B cell (primary cell): ENCODE results near the gene CYP3A5. TPM values are rescaled to one million over a fixed set of nuclear protein-coding genes. Genes with fewer than 3 reads are reported as not detected.

Experiments
- ATAC-seq: fragments of 200-7000 bp; cut with Tn5 transposase; one replicate; pipeline ENCODE4 v1.10.0; 2021; ENCODE audit warnings: low read depth, mild to moderate bottlenecking, moderate number of reproducible peaks, moderate library complexity
- CTCF ChIA-PET: fragments of 350-600 bp; sonication (Branson Sonifier 250); formaldehyde crosslinking; loops from one replicate; lab custom pipeline; 2021; ENCODE audit warnings: antibody characterized with exemption, inconsistent platforms; lab: Charles Lee
- POLR2A ChIA-PET: fragments of 350-600 bp; sonication (Branson Sonifier 250); formaldehyde crosslinking; loops from one replicate; lab custom pipeline; 2021; ENCODE audit warnings: antibody characterized with exemption; lab: Charles Lee
- DNase-seq: peaks from one replicate; pipeline ENCODE4 v3.0.0; 2013
- H2AFZ ChIP-seq: 2 replicates; pipeline ENCODE4 v1.6.1; 2012; ENCODE audit warnings: mild to moderate bottlenecking, low read depth, low read length; ENCODE audit not compliant: insufficient read depth, poor library complexity, severe bottlenecking
- H3K27ac ChIP-seq, 2 donors: 1 replicate in 1 of 2; 2 replicates in 1 of 2; pipeline ENCODE4 v1.5.1; 2012 to 2013; ENCODE audit warnings: low read length in 2 of 2, mild to moderate bottlenecking in 2 of 2, moderate library complexity in 1 of 2
- H3K27me3 ChIP-seq, 4 experiments: fragments of 200-600 bp in 1 of 4; sonication (generic) in 1 of 4; replicated peaks in 1 of 4; 1 replicate in 2 of 4; 2 replicates in 2 of 4; pipeline versions ENCODE4 v1.6.1 to v1.7.0; 2013 to 2016; ENCODE audit warnings: low read length in 3 of 4, mild to moderate bottlenecking in 2 of 4, mixed read lengths in 1 of 4, moderate library complexity in 1 of 4; ENCODE audit not compliant: insufficient read depth in 4 of 4, control insufficient read depth in 3 of 4; ENCODE audit errors: control extremely low read depth in 1 of 4
- H3K36me3 ChIP-seq, 2 experiments: replicated peaks in 1 of 2; 1 replicate in 1 of 2; 2 replicates in 1 of 2; pipeline versions ENCODE4 v1.6.1 to v1.7.1; 2013; ENCODE audit warnings: low read length in 1 of 2; ENCODE audit not compliant: insufficient read depth in 2 of 2, control insufficient read depth in 1 of 2; ENCODE audit errors: control extremely low read depth in 1 of 2, extremely low read depth in 1 of 2
- H3K4me1 ChIP-seq, 2 donors: fragments of 200-600 bp in 1 of 2; sonication (generic) in 1 of 2; 1 replicate in 1 of 2; 2 replicates in 1 of 2; pipeline versions ENCODE4 v1.5.1 to v1.6.1; 2013 to 2017; ENCODE audit warnings: low read length in 2 of 2; ENCODE audit not compliant: control insufficient read depth in 2 of 2, insufficient read depth in 2 of 2
- H3K4me2 ChIP-seq: replicated peaks from 2 replicates; pipeline ENCODE3; 2012; ENCODE audit warnings: mild to moderate bottlenecking, low read depth, low read length; ENCODE audit not compliant: poor library complexity, severe bottlenecking
- H3K4me3 ChIP-seq, 5 experiments: fragments of 200-600 bp in 1 of 5; sonication (generic) in 1 of 5; 1 replicate in 3 of 5; 2 replicates in 2 of 5; pipeline versions ENCODE4 v1.5.1 to v1.7.0; 2011 to 2016; ENCODE audit warnings: low read length in 4 of 5, mild to moderate bottlenecking in 4 of 5, low read depth in 2 of 5, control low read depth in 1 of 5, moderate library complexity in 1 of 5; ENCODE audit not compliant: insufficient read depth in 1 of 5; ENCODE audit errors: control extremely low read depth in 1 of 5, extremely low read depth in 1 of 5
- H3K79me2 ChIP-seq: fragments of 200-600 bp; sonication (generic); one replicate; pipeline ENCODE4 v1.6.0; 2016; ENCODE audit warnings: low read length; ENCODE audit not compliant: control insufficient read depth, insufficient read depth
- H3K9ac ChIP-seq: fragments of 200-600 bp; sonication (generic); 2 replicates; pipeline ENCODE4 v1.6.1; 2017; ENCODE audit warnings: mild to moderate bottlenecking, low read length, moderate library complexity
- H3K9me3 ChIP-seq, 3 donors: one replicate each; pipeline versions ENCODE4 v1.6.1 to v1.7.1; 2013; ENCODE audit warnings: low read length in 2 of 3; ENCODE audit not compliant: control insufficient read depth in 2 of 3, insufficient read depth in 1 of 3; ENCODE audit errors: control extremely low read depth in 1 of 3
- H4K20me1 ChIP-seq: 2 replicates; pipeline ENCODE4 v1.6.0; 2012; ENCODE audit warnings: mild to moderate bottlenecking, low read length; ENCODE audit not compliant: insufficient read depth, control insufficient read depth, poor library complexity, severe bottlenecking
- H3K27ac Mint-ChIP-seq: one replicate; pipeline ENCODE4 v1.8.0; 2021; ENCODE audit warnings: mixed read lengths
- H3K27me3 Mint-ChIP-seq: one replicate; pipeline ENCODE4 v1.8.0; 2021; ENCODE audit warnings: mixed read lengths
- H3K4me1 Mint-ChIP-seq: one replicate; pipeline ENCODE4 v1.8.0; 2021; ENCODE audit warnings: mixed read lengths
- H3K4me3 Mint-ChIP-seq: one replicate; pipeline ENCODE4 v1.8.0; 2021; ENCODE audit warnings: mixed read lengths
- H3K9me3 Mint-ChIP-seq: one replicate; pipeline ENCODE4 v1.8.0; 2022; ENCODE audit warnings: mixed read lengths; ENCODE audit not compliant: insufficient read depth
- EZH2 ChIP-seq: IDR thresholded peaks from 2 replicates; pipeline ENCODE4 v1.6.1; 2012; ENCODE audit warnings: borderline replicate concordance, low read depth, mild to moderate bottlenecking, moderate library complexity, low read length; ENCODE audit not compliant: insufficient read depth, poor library complexity, severe bottlenecking
- WGBS: methylation state at CpG from one replicate; pipeline ENCODE4 v1.1.5; 2013; ENCODE audit warnings: missing lambda C conversion rate; ENCODE audit not compliant: insufficient coverage; 5-methylcytosine and 5-hydroxymethylcytosine counted together
- intact Hi-C: fragments of 100-400 bp; cut with micrococcal nuclease; formaldehyde crosslinking; loops from one replicate; pipeline ENCODE4 v1.10.0; 2022
- polyA plus RNA-seq: library from polyadenylated mRNA; depleted of rRNA; stranded (reverse); fragments of >200 nt; gene quantifications from 2 replicates; pipeline ENCODE4 v1.2.3, GENCODE V29; 2012
- total RNA-seq, 2 donors: library from RNA; stranded (reverse); fragments of 120-200 nt in 1 of 2; gene quantifications; 1 replicate in 1 of 2; 2 replicates in 1 of 2; pipeline versions ENCODE4 v1.2.3 to v1.2.4, GENCODE V29; 2013 to 2022
- TF ChIP-seq, protein P1 (sequence below): fragments of 200-600 bp; IDR thresholded peaks from one replicate; pipeline ENCODE4 v1.8.0; 2022; ENCODE audit warnings: antibody characterized with exemption, mild to moderate bottlenecking

CYP3A5 gene
- total and polyA plus RNA-seq, 2 donors (not counting 1 experiment from before 2014, with no cell fraction given): not detected

DNA sequence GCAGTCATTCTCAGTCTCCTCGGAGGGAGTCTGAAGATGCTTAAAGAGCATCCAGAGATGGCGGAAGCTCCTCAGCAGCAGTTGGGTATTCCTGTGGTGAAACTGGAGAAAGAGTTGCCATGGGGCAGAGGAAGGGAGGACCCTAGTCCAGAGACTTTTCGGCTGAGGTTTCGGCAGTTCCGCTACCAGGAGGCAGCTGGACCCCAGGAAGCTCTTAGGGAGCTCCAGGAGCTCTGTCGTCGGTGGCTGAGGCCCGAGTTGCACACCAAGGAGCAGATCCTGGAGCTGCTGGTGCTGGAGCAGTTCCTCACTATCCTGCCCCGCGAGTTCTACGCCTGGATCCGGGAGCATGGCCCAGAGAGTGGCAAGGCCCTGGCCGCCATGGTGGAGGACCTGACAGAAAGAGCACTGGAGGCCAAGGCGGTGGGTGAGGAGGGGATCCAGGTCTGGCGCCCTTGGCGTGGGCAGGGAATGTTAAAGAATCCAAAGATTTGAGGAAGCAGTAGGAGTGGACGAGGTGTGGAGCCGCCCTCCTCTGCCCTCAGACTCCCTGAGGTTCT is 60.1 kb downstream of the CYP3A5 start:
- H3K4me3 Mint-ChIP-seq: no peak overlapping the region

DNA sequence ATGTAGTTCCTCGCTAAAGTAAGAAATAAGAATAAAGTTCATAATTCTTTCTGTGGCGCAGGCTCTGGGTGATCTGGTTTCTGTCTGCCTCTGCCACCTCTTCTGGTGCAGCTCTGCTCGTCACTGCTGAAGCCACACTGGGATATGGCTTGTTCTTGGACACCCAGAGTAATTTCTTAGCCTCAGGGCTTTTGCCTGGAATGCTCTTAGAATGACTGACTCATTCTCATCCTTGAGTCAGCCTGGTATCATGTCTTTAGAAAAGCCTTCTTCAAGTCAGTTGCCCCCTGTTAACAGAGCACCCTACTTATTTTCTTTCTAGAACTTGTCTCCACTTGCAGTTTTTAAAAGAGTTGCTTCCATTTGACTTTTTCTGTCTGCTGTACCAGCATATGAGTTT is 61.1 kb downstream of the CYP3A5 start:
- POLR2A ChIA-PET: no interaction called here
- Histone ChIP-seq H3K9me3 (no peaks in the 10 kb centered on the region), H3K4me2 (no peak overlapping the region), H2AFZ (no peak overlapping the region), H3K4me3 (no peak overlapping the region), H3K79me2 (peaks cover 48% of the 10 kb centered on the region), H3K4me1 (peaks cover 17 to 18% of the 10 kb centered on the region in 2 donors), H3K36me3 (peaks cover 2 to 47% of the 10 kb centered on the region in 2 experiments), H3K27me3 (no peaks in the 10 kb centered on the region), H3K9ac (no peak overlapping the region), H3K27ac (no peak overlapping the region), H4K20me1 (peaks cover 21% of the 10 kb centered on the region)
- CTCF ChIA-PET: no interaction called here
- DNase-seq (no peak), ATAC-seq (no peak)
- Mint-ChIP-seq H3K4me3 (peak overlapping the region; percentile 98), H3K4me1 (peaks cover 28% of the 10 kb centered on the region), H3K27ac (no peak overlapping the region), H3K9me3 (no peaks in the 10 kb centered on the region), H3K27me3 (no peaks in the 10 kb centered on the region)
- 97% methylated on average over 3 of the region's 3 CpGs for WGBS
- TF ChIP-seq EZH2: no peak
- TF ChIP-seq, protein P1, sequence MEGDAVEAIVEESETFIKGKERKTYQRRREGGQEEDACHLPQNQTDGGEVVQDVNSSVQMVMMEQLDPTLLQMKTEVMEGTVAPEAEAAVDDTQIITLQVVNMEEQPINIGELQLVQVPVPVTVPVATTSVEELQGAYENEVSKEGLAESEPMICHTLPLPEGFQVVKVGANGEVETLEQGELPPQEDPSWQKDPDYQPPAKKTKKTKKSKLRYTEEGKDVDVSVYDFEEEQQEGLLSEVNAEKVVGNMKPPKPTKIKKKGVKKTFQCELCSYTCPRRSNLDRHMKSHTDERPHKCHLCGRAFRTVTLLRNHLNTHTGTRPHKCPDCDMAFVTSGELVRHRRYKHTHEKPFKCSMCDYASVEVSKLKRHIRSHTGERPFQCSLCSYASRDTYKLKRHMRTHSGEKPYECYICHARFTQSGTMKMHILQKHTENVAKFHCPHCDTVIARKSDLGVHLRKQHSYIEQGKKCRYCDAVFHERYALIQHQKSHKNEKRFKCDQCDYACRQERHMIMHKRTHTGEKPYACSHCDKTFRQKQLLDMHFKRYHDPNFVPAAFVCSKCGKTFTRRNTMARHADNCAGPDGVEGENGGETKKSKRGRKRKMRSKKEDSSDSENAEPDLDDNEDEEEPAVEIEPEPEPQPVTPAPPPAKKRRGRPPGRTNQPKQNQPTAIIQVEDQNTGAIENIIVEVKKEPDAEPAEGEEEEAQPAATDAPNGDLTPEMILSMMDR: no peak
- intact Hi-C loops: loop anchor here (5.0 kb wide), 1 partner anchor 291 kb away; the partner anchor contains the start of gene ARPC1A

More for the DNA sequence above, 60.1 kb downstream of the CYP3A5 start:
- Histone ChIP-seq H3K4me1 (peaks cover 17 to 18% of the 10 kb centered on the region in 2 donors), H3K9ac (no peak overlapping the region), H3K27me3 (no peaks in the 10 kb centered on the region), H3K9me3 (no peaks in the 10 kb centered on the region), H3K36me3 (peaks cover 2 to 57% of the 10 kb centered on the region in 2 experiments), H3K79me2 (peaks cover 57% of the 10 kb centered on the region), H3K4me2 (no peak overlapping the region), H3K27ac (no peak overlapping the region), H4K20me1 (peaks cover 25% of the 10 kb centered on the region), H3K4me3 (no peak overlapping the region), H2AFZ (no peak overlapping the region)
- Mint-ChIP-seq H3K27ac (no peak overlapping the region), H3K27me3 (no peaks in the 10 kb centered on the region), H3K9me3 (no peaks in the 10 kb centered on the region), H3K4me1 (peaks cover 28% of the 10 kb centered on the region)
- WGBS: 98% methylated on average over 16 of the region's 18 CpGs
- CTCF ChIA-PET: no interaction called here
- no peak for TF ChIP-seq EZH2
- TF ChIP-seq, protein P1: no peak
- intact Hi-C loops: loop anchor here (5.0 kb wide), 1 partner anchor 292 kb away; the partner anchor contains the start of gene ARPC1A
- ATAC-seq: no peak
- POLR2A ChIA-PET: no interaction called here
- DNase-seq: no peak
